Uterus (tissue), 2 donors: ENCODE measurements around the gene GSG1L.

ENCODE experiments used
- CTCF ChIP-seq, 4 experiments: fragments of 200-600 bp in 2 of 4; fragments of 450-650 bp in 2 of 4; sonication (generic) in 2 of 4; IDR thresholded peaks; one replicate each; pipeline ENCODE4 v1.5.1; 2016 to 2019; ENCODE audit warnings: antibody characterized with exemption in 4 of 4, mild to moderate bottlenecking in 2 of 4, moderate library complexity in 1 of 4
- POLR2A ChIP-seq, 2 donors: fragments of 450-650 bp; IDR thresholded peaks; one replicate each; pipeline ENCODE4 v1.6.1; 2016; ENCODE audit warnings: antibody characterized with exemption in 2 of 2, mild to moderate bottlenecking in 1 of 2, moderate library complexity in 1 of 2

- TF ChIP-seq CTCF (IDR thresholded peaks at IDR 0.05) (no peak), POLR2A (IDR thresholded peaks at IDR 0.05) (no peak)
Observed at GRCh38 chr16:27768651-27769272, 294.8 kb downstream of the GSG1L start.
